RCC 7860 (cell line): ENCODE results near the gene OR56B1.

ENCODE experiments used
- DNase-seq: peaks from one replicate; pipeline ENCODE4 v3.0.0-alpha.2; 2015; ENCODE audit warnings: low spot score
- FAIRE-seq: peaks from 2 replicates; lab custom pipeline; 2012; peaks lifted over from hg19 to GRCh38; lab: Jason Lieb, UNC

Gene OR56B1

GRCh38 chr11:5727691-5728090 is 8.6 kb upstream of the OR56B1 start:
- FAIRE-seq (no peak), DNase-seq (no peak)

GRCh38 chr11:5737091-5737490 is 843 bp downstream of the OR56B1 start:
- no peak for FAIRE-seq
- no peak for DNase-seq

GRCh38 chr11:5737670-5738392 is 1.6 kb downstream of the OR56B1 start:
- no peak for FAIRE-seq
- no peak for DNase-seq

GRCh38 chr11:5738431-5738830 is 2.2 kb downstream of the OR56B1 start:
- DNase-seq (no peak), FAIRE-seq (no peak)

GRCh38 chr11:5746614-5747013 is 10.4 kb downstream of the OR56B1 start:
- DNase-seq (no peak), FAIRE-seq (no peak)

- DNase-seq (no peak), FAIRE-seq (no peak)
Measured at GRCh38 chr11:5749836-5750235, 13.6 kb downstream of the OR56B1 start.

- FAIRE-seq (no peak), DNase-seq (no peak)
Measured at GRCh38 chr11:5753943-5754342, 17.7 kb downstream of the OR56B1 start, which contains the start of gene OR52N4. Gene OR52N4 (plus strand): TSS chr11:5754243. CDS start chr11:5754741, 498 bp downstream.

- FAIRE-seq: no peak
- no peak for DNase-seq
Measured at GRCh38 chr11:5767056-5767455, 30.8 kb downstream of the OR56B1 start.

GRCh38 chr11:5783255-5783654 is 47.0 kb downstream of the OR56B1 start, which contains the start of gene OR52N5:
Gene OR52N5 (minus strand): TSS chr11:5783355. CDS start chr11:5778634, 4,721 bp downstream.
- no peak for DNase-seq
- FAIRE-seq: no peak
